Effector CD8-positive, alpha-beta T cell (primary cell): ENCODE results near the gene KLK3.
"Not testable (repeated sequence)": the region's sequence is repeated elsewhere in the genome, so short reads cannot be mapped to it uniquely, and the experiment has no call there.

Source experiments
- DNase-seq: peaks from one replicate; lab custom pipeline; 2025; lab: John Stamatoyannopoulos, UW
- total RNA-seq, 4 experiments: gene quantifications; one replicate each; lab custom pipeline; 2026; lab: John Stamatoyannopoulos, UW

KLK3 gene
- 0 to 0.18 (median 0) reads per million in 4 experiments for total RNA-seq

GRCh38 chr19:50854636-50855410 is at the start of gene KLK3:
KLK3 (plus strand) TSS chr19:50854915; CDS start chr19:50854956, 41 bp downstream.
- DNase-seq, result no peak

- no peak for DNase-seq
Measured at GRCh38 chr19:50808856-50809255, 45.9 kb upstream of the KLK3 start.

GRCh38 chr19:50811622-50812238 is 43.0 kb upstream of the KLK3 start:
- DNase-seq, result not testable (repeated sequence)

DNA sequence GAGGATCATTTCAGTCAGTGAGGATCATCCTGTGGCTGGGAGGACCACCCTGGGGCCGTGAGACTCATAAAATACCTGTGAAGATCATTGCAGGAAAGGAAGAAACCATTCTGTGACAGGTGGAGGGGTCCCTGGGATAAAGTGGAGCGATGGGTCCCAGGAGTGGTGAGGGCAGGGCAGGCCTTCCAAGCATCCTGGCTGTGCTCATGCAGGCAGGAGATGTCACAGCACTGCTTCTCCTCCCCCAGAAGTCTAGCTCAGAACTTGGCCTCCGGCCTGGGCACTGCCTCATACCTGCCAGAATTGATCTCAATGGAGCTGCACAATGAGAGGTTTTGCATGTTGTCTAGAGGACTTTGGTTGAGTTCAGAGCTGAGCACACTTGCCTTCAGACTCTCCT is 42.2 kb upstream of the KLK3 start:
- DNase-seq, result no peak

DNA sequence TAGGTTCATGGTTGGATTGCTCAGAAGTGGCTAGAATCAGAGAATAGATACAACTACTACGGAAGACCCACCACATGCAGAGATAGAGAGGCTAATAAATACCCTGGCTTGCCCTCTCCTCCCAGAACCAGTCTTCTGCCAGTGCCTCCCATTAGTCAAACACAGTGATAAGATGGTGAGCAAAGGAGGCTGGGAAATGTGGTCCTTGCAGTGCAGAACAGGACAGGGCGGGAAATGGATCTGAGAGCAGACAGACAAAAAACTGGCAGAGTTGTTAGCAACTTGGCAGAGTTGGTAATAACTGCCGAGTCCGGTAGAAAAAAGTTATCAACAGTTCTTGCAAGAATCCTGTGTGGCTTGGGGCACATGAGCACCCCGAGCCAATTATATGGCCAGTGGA is 39.8 kb upstream of the KLK3 start:
- no peak for DNase-seq

GRCh38 chr19:50815439-50815838 is 39.3 kb upstream of the KLK3 start:
- DNase-seq, result no peak

DNA sequence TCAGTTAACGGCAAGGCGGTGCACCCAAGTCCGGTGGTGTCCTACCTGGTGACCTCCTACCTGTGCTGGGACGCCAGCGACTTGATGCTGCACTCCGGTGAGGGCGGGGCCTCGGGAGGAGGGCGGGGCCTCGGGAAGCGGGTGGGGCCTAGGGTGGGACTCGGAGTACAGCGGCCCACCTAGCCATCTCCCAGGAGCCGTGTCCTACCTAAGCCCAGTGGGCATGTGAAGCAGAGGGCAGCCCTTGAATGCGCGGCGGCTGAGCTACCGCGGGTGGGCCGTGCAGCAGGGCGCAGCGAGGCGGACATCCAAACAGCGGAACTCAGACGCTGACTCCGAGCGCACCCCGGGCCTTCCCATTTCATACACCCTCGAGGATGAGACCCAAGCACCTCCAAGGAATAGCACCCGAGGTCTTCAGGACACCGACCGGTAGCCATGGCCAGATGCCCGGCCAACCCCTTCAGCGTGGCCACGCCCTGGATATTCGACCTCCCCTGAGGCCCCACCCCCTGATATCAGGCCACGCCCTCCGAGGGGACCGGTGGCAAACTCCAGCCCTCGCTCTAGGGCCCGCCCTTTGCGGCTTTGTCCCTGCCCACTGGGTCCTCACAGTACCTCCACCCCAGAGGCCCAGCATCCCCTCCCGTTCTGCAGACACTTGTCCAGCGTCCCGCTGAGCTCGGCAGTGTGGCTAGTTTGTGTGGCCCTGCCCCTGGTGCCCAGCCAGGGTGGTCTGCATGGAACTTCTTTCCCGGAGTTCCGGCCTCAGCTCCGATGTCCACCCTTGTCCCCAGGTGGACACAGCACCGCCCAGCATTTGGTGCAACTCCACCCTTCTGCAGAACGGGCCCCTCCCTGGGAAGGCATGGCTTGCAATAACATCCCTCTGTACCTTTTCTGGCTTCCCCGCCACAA is 36.5 kb upstream of the KLK3 start:
- DNase-seq, result no peak

GRCh38 chr19:50818859-50819472 is 35.7 kb upstream of the KLK3 start:
- no peak for DNase-seq

DNA sequence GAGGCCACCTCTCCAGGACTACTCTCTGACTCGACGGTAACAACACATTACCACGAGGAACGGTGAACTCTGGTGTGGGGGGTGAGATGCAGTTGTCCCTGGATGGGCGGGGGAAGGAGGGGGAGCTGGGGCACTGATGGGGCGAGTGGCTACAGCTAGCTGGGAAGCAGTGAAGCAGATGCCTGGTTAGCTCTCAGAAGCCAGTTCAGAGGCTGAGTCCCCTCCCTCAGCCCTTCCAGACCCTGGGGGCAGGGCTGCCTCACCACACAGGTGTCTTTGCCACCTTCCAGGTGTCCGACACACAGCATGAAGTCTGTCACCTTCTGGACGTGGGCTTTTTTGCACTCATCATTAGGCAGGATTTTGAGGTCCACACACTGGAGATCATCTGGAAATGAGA is 35.1 kb upstream of the KLK3 start:
- no peak for DNase-seq

DNA sequence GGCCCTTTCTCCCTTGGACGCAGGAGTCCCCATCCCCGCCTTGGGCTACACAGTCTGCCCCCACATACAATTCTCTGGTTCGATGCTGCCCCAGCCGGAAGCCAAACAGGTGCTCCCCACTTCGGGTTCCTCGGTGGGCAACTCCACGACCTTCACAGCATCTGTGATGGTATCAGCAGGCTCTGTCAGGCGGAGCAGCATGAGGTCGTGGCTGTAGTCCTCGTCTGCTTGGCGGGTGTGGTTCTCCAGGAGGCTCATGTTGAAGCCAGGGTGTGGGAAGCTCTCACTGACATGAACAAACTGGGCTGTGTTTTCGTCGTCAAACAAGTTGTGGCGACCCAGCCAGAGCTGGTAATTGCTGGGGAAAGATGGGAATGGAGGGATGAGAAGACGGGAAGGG is 34.6 kb upstream of the KLK3 start:
- no peak for DNase-seq

DNA sequence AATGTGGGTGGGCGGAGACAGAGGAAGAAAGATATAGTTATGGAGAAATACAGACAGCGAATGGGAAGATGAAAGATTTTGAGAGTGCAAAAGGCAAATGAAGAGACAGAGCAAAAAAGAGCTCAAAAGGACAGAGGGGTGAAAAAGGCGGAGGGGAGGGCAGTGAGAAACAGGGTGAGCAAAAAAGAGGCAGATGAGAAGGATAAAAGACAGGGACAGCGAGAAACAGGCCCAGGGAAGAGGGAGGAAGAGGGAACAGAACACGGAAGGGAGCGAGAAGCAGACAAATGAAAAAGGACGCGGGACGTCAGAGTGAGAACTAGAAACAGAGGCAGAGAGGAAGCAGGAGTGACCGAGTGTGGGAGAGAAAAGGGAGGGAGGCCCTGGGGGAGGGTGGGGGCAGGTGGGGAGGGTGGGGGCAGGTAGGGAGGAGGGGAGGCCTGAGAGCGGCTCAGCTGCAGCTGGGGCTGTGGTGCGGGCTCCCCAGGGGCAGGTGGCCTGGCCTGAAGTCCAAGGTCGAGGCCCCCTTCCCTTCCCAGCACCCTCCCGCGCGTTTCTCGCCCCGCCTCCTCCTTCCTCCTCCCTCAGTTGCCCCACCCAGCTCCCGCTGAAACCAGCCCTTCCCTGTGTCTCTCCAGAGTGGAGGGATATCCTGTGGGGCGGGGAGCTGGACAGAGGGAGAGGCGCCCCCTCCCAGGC is 34.0 kb upstream of the KLK3 start:
- no peak for DNase-seq

DNA sequence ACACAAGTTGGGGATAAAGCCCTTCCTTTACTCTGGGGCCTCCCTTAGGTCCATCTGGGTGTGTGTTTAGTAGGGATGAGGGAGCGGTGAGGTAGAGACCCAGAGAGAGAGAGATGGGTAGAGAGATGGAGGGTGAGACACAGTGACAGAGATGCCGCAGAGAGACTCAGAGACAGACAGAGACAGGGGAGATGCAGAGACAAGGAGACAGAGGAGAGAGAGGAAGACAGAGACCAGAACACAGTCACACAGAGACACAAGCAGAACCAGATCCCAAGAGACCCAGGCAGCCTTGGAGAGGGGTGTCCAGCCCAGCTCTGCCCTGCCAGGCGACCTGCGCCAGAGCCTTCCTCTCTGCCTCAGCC is 33.5 kb upstream of the KLK3 start:
- no peak for DNase-seq

GRCh38 chr19:50821622-50822021 is 33.1 kb upstream of the KLK3 start:
- DNase-seq, result no peak

- no peak for DNase-seq
Measured at GRCh38 chr19:50822661-50823208, 32.0 kb upstream of the KLK3 start.

DNA sequence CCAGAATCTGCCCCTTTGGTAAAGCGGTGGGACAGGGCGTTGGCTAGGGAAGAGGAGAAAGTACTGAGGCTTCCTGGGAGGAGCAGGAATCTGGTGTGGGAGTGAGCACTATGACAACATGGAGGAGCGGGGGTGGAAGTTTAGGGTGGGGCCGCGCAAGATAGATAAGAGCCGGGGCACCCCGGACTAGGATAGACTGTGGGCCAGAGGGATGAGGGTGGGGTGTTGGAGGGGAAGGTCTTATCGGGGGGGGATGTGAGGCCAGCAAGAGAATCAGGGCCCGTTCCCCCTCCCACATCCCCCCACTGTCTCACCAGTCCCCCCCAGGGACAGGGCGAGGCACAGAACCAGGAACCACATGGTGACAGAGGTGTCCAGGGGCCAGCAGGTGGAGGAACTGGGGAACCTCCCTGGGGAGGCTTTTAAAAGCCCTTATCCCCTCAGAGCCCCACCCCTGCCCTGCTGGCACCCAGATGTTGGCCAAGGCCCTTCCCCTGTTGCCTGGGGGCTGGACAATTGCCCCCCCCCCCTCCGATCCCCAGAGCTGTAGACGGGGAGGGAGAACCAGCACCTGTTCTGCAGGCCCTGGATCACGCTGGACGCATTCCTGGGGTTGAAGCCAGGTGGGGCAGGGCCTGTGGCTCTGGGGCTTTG is 31.2 kb upstream of the KLK3 start, which contains the start of gene KLK1:
Gene KLK1, minus strand, starts transcription at position 399 of the 654 bp plus-strand sequence. Its CDS starts 39 bp downstream, at position 360.
- no peak for DNase-seq

DNA sequence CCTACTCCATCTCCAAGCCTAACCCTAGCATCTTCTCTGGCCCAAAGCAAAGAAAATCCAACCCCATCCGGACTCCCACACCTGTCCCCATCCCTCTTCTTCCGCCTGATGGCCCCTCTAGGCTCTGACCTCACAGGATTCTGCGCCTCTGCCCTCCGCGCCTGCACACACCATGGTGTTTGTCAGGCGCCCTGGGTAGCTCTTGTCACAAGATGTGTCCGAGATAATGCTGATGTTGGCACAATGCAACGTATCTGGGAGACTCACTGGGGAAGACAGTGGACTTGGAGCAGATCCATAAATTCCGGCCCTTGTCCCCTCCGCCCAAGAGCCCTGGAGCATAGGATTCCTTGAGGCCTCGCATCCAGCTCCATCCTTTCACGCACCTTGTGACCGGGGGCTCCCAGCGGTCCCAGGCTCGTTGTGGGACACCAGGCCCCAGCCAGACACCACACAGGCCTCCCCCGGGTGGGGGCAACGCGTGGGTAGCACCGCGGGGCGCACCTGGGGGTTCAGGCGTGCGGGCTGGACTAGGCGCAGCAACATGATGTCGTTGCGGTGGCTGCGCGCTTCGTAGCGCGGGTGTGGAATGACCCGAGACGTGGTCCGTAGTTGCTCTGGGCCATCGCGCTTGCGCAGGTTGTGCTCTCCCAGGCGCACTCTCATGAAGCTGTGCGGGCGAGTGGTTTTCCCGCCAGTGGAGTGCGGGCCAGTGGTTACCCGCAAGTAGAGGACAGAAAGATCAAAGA is 28.0 kb upstream of the KLK3 start:
- no peak for DNase-seq

GRCh38 chr19:50827476-50827875 is 27.2 kb upstream of the KLK3 start:
- DNase-seq, result no peak

DNA sequence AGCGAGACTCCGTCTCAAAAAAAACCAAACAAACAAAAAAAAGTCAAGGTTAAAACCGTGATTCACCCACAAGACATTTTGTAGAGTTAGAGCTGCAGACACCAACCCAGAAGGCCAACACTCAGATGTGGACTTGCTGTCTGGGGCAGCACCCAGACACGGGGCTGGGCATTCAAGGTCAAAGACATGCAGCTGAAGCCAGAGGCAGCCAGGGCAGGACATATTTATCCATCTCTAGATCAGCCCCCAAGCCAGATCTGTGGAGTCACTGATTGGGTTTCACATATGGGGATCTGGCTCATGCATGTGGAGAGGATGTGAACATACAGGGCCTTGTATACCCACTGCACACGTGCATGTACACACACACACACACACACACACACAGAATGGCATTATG is 24.9 kb upstream of the KLK3 start:
- no peak for DNase-seq

GRCh38 chr19:50830266-50831025 is 24.3 kb upstream of the KLK3 start:
- no peak for DNase-seq
